Activated T-cell treated with anti-CD3 and anti-CD28 coated beads for 1 hour (primary cell): Measurements from ENCODE around the gene TPH1.

ENCODE experiments used
- DNase-seq: peaks from one replicate; pipeline ENCODE4 v3.0.0-alpha.2; 2020; ENCODE audit warnings: low read depth

The TPH1 gene

GRCh38 chr11:18046116-18046777 is at the start of gene TPH1:
TPH1 (minus strand) TSS chr11:18046269; CDS start chr11:18040762, 5,507 bp downstream.
- DNase-seq, result no peak

- DNase-seq, result no peak
These were observed 47.9 kb upstream of the TPH1 start for GRCh38 chr11:18093959-18094358.

- no peak for DNase-seq
These were observed 45.7 kb upstream of the TPH1 start for GRCh38 chr11:18091731-18092130.

GRCh38 chr11:18088966-18089365 is 42.9 kb upstream of the TPH1 start:
- DNase-seq, result no peak

- DNase-seq, result no peak
These were observed 42.3 kb upstream of the TPH1 start for GRCh38 chr11:18088366-18088765.

- DNase-seq, result no peak
These were observed 35.5 kb upstream of the TPH1 start for GRCh38 chr11:18081551-18081950.

- DNase-seq, result no peak
These were observed 34.4 kb upstream of the TPH1 start for GRCh38 chr11:18080451-18080850.

GRCh38 chr11:18078909-18079308 is 32.8 kb upstream of the TPH1 start:
- no peak for DNase-seq

- DNase-seq, result no peak
These were observed 29.4 kb upstream of the TPH1 start for GRCh38 chr11:18075444-18075843.

GRCh38 chr11:18071098-18071705 is 25.1 kb upstream of the TPH1 start:
- DNase-seq, result no peak

GRCh38 chr11:18067372-18067771 is 21.3 kb upstream of the TPH1 start:
- DNase-seq, result no peak

GRCh38 chr11:18066626-18067025 is 20.6 kb upstream of the TPH1 start:
- DNase-seq, result no peak

- no peak for DNase-seq
These were observed 19.5 kb upstream of the TPH1 start for GRCh38 chr11:18065572-18065971.

- no peak for DNase-seq
These were observed 18.5 kb upstream of the TPH1 start for GRCh38 chr11:18064450-18065054.

- no peak for DNase-seq
These were observed 17.9 kb upstream of the TPH1 start for GRCh38 chr11:18063862-18064434.

GRCh38 chr11:18063125-18063524 is 17.1 kb upstream of the TPH1 start:
- no peak for DNase-seq

- no peak for DNase-seq
These were observed 15.3 kb upstream of the TPH1 start for GRCh38 chr11:18061351-18061750.

GRCh38 chr11:18056561-18057181 is 10.6 kb upstream of the TPH1 start:
- DNase-seq, result no peak

GRCh38 chr11:18054511-18055103 is 8.5 kb upstream of the TPH1 start:
- no peak for DNase-seq

GRCh38 chr11:18050848-18051247 is 4.8 kb upstream of the TPH1 start:
- no peak for DNase-seq

GRCh38 chr11:18036456-18036855 is 9.6 kb downstream of the TPH1 start:
- DNase-seq, result no peak

GRCh38 chr11:18027475-18027874 is 18.6 kb downstream of the TPH1 start:
- DNase-seq, result no peak
